C4-2B (cell line): ENCODE data around the gene PARVG.

Source experiments
- ZFX ChIP-seq: fragments of 450-650 bp; IDR thresholded peaks from 2 replicates; pipeline ENCODE4 v1.6.1; 2017
- TF ChIP-seq, protein P1 (sequence below): fragments of 450-650 bp; conservative IDR thresholded peaks from 2 replicates; pipeline ENCODE4 v1.5.1; 2017; ENCODE audit warnings: mild to moderate bottlenecking

DNA sequence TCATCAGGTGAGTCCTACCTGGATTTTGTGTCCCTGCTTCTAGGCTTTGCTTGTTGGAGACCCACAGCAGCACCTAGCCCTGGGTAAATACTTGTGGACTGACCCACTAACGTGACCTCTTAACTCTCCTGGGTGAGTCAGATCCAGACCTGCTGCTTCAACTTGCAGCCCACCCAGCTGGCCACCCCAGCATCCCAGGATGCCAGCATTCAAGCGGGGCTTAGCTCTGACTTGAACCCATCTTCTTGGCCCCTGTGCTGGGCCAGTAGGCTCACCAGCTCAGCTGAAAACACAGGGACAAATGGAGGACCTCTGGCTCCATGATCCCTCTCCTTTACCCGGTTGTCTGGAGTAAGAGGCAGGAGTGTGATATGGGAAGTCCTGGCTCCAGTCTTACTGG lies 33.5 kb downstream of the PARVG start:
- TF ChIP-seq, protein P1, sequence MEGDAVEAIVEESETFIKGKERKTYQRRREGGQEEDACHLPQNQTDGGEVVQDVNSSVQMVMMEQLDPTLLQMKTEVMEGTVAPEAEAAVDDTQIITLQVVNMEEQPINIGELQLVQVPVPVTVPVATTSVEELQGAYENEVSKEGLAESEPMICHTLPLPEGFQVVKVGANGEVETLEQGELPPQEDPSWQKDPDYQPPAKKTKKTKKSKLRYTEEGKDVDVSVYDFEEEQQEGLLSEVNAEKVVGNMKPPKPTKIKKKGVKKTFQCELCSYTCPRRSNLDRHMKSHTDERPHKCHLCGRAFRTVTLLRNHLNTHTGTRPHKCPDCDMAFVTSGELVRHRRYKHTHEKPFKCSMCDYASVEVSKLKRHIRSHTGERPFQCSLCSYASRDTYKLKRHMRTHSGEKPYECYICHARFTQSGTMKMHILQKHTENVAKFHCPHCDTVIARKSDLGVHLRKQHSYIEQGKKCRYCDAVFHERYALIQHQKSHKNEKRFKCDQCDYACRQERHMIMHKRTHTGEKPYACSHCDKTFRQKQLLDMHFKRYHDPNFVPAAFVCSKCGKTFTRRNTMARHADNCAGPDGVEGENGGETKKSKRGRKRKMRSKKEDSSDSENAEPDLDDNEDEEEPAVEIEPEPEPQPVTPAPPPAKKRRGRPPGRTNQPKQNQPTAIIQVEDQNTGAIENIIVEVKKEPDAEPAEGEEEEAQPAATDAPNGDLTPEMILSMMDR: no peak
- TF ChIP-seq ZFX: no peak
